C1 segment of cervical spinal cord (tissue), 14 donors: ENCODE data around the gene PGBD5.

Experiments
- DNase-seq, 14 donors: peaks; one replicate each; lab custom pipeline; 2025; lab: John Stamatoyannopoulos, UW

Gene PGBD5

GRCh38 chr1:230282157-230282556, 144.0 kb downstream of the PGBD5 start:
- no peak for DNase-seq

DNA sequence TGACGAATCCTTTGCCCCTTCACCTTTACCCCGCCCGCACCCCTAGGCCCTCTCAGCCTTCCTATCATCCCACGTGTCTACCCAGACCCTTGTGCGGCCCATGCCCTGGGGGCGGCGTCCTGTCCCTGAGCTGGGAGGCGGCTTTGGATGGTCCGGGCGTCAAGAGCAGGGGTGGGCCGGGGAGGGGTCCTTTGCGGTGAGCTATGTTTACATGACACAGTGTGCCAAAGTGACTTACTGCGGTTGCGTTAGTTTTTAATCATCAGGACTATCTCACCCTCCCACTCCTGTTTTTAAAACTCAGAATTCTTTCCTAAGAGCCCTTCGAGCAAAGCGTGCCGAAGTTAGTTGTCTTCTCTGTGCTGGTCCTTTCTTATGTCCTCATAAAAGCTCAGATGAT, 144.6 kb downstream of the PGBD5 start:
- DNase-seq = no peak

DNA sequence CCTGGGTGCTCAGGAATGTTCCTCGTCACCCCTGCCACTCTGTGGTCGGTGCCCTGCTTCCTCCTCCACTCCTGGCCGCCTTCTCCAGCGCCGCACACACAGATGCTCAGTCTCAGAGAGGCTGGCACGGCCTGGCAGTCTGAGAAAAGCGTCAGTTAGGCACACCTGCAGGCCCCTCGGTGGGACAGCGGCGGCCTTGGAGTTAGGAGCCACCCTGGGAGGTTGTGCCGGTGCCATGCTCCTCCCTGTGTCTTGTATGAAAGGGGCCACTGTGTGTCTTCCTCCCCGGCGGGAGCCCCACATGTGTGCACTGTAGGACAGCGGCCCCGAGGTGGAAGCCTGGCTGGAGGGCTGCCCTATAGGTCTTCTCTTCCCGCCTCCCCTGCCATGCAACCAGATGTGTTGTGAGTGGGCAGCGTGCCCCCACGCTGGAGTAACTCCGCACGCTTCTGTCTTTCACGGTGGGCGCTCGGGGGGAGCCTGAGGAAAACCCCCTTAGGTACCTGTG, 145.2 kb downstream of the PGBD5 start:
- DNase-seq = no peak

GRCh38 chr1:230280054-230280795, 145.9 kb downstream of the PGBD5 start:
- DNase-seq = peak in 1 of 14 donors; percentile 27

- DNase-seq = no peak
Observed at GRCh38 chr1:230279583-230279945, 146.6 kb downstream of the PGBD5 start.

DNA sequence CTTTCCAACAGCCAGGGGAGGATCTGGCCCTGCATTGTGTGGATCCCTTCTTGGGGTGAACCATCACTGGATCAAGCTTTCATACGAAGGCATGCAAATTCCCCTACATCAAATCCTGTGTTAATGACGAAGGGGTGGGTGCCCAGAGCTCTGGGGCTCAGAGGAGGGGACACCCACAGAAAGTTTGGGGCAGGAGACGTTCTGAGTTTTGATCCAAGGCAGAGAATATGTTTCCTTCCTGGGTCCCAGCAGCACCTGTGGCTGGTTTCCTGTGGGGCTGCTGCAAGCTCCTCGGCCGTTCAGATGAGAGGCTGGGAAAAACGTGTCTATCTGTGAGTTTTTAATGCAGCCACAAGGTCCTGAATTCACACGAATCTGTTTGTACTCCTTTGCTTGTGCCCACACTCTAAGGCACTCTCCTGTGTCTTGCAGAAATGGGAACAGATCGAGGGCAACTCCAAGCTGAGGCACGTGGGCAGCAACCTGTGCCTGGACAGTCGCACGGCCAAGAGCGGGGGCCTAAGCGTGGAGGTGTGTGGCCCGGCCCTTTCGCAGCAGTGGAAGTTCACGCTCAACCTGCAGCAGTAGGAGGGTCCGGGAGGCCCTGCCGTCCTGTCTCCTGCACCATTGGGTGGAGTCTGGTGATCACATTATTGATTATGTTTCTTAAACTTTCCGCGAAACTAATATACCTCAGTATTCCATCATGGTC, 147.1 kb downstream of the PGBD5 start:
- DNase-seq = no peak

DNA sequence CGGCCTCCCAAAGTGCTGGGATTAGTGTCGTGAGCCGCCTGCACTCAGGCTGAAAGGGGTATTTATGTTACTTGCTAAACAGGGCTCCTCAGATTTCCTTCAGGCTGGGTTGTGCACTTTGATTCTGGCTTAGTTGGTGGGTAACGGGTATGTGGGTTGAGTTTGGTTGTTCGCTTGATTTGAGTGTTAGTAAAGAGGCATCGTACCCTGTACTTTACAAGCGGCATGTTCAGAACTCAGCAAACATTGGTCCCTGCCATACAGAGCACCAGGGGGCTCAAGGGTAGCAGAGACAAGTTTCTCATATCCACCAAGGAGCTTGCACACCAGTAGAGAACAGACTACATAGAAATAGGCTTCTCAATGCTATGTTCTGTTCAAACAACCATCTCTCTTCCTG, 147.8 kb downstream of the PGBD5 start:
- DNase-seq = no peak

GRCh38 chr1:230277201-230278025, 148.7 kb downstream of the PGBD5 start:
- peak in 1 of 14 donors; percentile 26 for DNase-seq

- DNase-seq = no peak
Observed at GRCh38 chr1:230276401-230276800, 149.7 kb downstream of the PGBD5 start.

- no peak for DNase-seq
Observed at GRCh38 chr1:230274254-230274653, 151.9 kb downstream of the PGBD5 start.

DNA sequence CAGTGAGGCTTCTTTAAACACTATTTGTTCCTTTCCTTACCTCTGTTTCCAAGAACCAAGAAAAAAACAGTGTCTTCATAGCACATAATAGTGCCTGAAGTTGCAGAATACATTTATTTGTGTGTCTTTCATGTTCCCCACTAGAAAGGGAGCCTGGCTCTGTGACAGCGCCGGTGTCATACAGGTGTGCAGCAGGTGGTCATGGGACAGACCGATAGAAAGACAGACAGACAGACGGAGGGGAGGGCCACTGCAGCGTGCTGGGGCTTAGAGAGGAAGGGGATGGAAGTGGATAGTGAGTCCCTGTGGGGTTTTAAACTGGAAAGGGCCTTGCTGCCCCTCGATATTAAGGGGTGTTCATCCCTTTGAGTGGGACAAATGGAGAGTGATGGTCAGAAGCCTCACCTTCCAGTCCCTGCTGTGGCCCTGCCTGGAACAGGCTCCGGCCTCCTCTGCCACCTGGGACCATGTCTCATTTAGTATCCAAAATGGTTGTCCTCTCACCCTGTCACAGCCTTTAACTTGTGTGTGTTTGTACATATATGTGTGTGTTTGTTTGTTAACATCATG, 152.9 kb downstream of the PGBD5 start:
- no peak for DNase-seq

DNA sequence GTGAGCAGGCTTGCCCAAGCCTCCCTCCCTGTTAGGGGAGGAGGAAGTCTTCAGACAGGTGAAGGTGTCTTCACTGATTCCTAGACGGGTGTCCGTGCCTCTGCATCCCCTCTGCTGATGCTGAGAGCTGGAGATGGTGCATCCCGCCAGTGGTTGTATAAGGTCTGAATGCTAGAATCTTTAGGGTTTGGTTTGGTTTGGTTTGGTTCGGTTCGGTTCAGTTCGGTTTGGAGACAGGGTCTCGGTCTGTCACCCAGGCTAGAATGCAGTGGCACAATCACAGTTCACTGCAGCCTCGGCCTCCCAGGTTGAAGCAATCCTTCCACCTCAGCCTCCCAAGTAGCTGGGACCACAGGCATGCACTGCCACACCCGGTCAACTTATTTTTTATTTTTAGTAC, 153.6 kb downstream of the PGBD5 start:
- no peak for DNase-seq

DNA sequence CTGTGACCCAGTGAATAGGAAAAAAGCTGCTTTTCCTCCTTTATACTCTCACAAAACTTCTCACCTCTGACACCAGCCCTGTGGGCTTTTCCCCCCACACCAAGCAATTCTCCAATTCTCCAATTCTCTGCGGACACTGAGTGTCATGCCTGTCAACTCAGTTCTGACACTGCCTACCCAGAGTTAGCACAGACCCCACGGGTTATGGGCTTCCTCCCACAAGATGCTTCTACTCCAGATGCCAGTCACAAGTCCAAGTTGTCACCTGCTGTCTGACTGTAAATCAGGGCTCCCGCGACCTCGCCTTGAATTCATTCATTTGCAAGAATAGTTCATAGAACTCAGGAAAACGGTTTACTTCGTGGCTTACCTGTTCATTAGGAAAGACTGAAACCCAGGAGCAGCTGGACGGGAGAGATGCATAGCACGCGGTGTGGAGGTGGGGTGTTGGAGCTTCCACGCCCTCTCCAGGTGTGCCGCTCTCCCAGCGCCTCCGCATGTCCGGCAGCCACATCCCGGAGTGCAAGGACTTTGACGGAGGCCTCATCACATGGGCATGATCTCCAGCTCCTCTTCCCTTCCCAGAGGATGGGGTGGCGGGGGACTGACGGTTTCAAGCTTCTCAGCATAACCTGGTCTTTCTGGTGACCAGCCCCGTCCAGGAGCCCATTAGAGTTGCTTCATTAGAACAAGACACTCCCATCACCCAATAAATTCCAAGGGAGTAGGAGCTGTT, 154.7 kb downstream of the PGBD5 start:
- DNase-seq = no peak

DNA sequence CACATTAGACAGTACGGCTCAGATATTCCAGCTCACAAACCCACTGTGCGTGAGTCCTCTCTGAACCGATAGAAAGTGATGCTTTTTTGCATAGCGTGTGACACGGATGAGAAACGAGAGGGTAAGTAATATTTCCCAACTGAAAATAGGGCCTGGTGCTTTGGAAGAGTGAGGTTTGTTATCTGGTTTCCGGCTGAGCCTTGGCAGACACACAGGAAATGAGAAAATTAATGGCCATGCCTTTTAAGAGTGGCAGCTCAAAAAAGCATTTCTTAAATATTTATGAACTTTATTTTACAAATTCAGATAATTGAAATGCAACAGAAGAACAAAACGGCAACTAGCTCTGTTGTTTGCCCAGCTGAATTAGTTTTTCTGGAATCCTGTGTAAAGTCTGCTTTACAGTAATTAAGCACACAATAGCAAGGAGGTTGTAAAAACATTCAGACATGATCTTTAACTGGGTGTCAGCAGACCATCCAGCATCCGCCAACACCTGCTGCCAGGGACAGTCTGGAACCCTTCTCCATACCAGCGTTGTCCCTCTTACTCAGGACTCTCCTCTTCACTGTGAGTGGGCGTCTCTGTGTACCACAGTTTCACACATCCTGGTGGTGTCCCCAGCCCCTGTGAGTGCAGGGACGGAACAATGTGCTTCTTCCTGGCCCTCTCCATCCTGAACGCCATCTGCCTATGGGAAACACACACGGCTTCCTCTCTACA, 155.4 kb downstream of the PGBD5 start:
- DNase-seq = peak in 1 of 14 donors; percentile 52

DNA sequence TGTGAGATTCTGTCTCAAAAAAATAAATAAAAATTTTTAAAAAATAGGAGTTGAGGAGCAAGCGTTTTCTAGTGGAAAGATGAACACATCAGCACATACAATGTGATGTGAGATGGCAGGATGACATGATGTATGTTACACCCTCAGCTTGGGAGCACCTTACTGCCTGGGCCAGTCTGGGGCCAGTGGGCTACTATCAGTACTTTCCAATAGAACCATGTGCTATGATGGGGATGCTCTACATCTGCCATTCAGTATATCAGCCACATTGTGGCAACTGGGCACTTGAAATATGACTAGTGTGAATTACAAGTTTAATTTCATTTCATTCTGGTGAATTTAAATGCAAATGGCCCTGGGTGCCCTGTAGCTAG, 156.0 kb downstream of the PGBD5 start:
- DNase-seq = no peak

GRCh38 chr1:230268371-230269170, 157.6 kb downstream of the PGBD5 start:
- DNase-seq = peak in 1 of 14 donors; percentile 14

DNA sequence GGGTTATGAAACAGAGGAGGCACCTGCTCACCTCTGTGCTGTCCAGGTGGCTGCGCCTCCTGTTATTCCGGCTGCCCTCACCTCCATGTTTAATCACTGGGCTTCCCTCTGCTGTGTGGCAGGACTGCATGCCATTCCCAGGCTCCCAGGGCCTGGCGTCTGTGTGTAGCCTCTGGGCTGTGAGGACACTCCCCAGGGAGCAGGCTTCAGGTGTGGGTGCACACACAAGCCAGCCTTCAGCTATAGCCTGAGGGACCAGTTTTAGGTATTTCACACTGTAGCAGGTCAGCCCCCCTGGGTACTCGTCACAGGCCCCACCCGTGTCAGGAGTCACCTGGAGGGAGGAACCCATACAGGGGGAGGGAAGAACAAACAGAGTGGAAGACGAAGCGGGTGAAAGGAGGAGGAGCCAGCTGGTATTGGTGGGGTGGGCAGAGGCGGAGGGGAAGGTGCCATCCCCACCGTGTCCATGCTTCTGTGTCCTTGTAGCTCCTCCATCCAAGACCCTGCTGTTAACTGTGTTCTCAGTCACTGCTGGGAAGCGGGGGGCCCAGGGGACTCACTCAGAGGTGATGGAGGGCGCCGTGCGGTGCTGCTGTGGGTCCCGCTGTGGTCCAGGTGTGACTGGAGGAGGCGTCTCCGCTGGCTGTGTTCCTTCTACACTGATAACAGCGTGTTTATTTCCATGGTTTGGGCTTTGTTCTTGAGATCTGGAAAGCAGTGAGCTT, 158.6 kb downstream of the PGBD5 start:
- DNase-seq = no peak

GRCh38 chr1:230266456-230266855, 159.7 kb downstream of the PGBD5 start:
- peak in 1 of 14 donors; percentile 12 for DNase-seq
